ENCODE measurements around the gene RHBDL1.
A peak's percentile ranks its signal among the peaks of the same experiment; 100 is the strongest.
"Not testable (repeated sequence)": the region's sequence is repeated elsewhere in the genome, so short reads cannot be mapped to it uniquely, and the experiment has no call there.

The RHBDL1 gene

GRCh38 chr16:689175-689897 lies 13.9 kb downstream of the RHBDL1 start:
- no peak for DNase-seq

- not testable (repeated sequence) for DNase-seq
These were observed 15.8 kb downstream of the RHBDL1 start for GRCh38 chr16:691242-691641.

- no peak for DNase-seq
These were observed 17.1 kb downstream of the RHBDL1 start for GRCh38 chr16:692356-693108.

- DNase-seq: no peak
These were observed 17.9 kb downstream of the RHBDL1 start for GRCh38 chr16:693364-693763.

GRCh38 chr16:693766-694165 lies 18.3 kb downstream of the RHBDL1 start:
- DNase-seq: no peak

- no peak for DNase-seq
These were observed 18.9 kb downstream of the RHBDL1 start for GRCh38 chr16:694187-694862.

GRCh38 chr16:694863-695354 lies 19.4 kb downstream of the RHBDL1 start:
- no peak for DNase-seq

GRCh38 chr16:695355-696089 lies 20.1 kb downstream of the RHBDL1 start:
- DNase-seq: peak; percentile 81

GRCh38 chr16:698911-699671 lies 23.6 kb downstream of the RHBDL1 start:
- no peak for DNase-seq

GRCh38 chr16:700684-701584 lies 25.5 kb downstream of the RHBDL1 start:
- no peak for DNase-seq

GRCh38 chr16:702341-702740 lies 26.9 kb downstream of the RHBDL1 start:
- no peak for DNase-seq

GRCh38 chr16:703406-703805 lies 27.9 kb downstream of the RHBDL1 start:
- DNase-seq: no peak

- DNase-seq: no peak
These were observed 28.6 kb downstream of the RHBDL1 start for GRCh38 chr16:704047-704446.

- DNase-seq: peak; percentile 1
These were observed 29.3 kb downstream of the RHBDL1 start for GRCh38 chr16:704552-705380.

- peak; percentile 28 for DNase-seq
These were observed 30.1 kb downstream of the RHBDL1 start, which contains the start of gene FBXL16 for GRCh38 chr16:705431-706188. TSS of gene FBXL16 (minus strand) at chr16:705801. CDS start at chr16:697405, 8,396 bp downstream.

- DNase-seq: no peak
These were observed 31.0 kb downstream of the RHBDL1 start for GRCh38 chr16:706189-707061.

- DNase-seq: no peak
These were observed 31.6 kb downstream of the RHBDL1 start for GRCh38 chr16:707062-707538.

- no peak for DNase-seq
These were observed 32.5 kb downstream of the RHBDL1 start for GRCh38 chr16:708019-708418.
